Omental fat pad (tissue), 4 donors: ENCODE data around the gene ZIC4. TPM values are rescaled to one million over a fixed set of nuclear protein-coding genes. Genes with fewer than 3 reads are reported as not detected.

Experiments
- ATAC-seq: fragments of 150-250 bp; one replicate; pipeline ENCODE4 v1.9.1; 2016; ENCODE audit warnings: mild to moderate bottlenecking, moderate library complexity; ENCODE audit not compliant: low FRiP score
- DNase-seq: peaks from one replicate; pipeline ENCODE4 v3.0.0-alpha.2; 2019; ENCODE audit warnings: low spot score
- CTCF ChIP-seq, 3 donors: fragments of 450-650 bp; IDR thresholded peaks; one replicate each; pipeline ENCODE4 v1.5.1; 2016 to 2017; ENCODE audit warnings: antibody characterized with exemption in 3 of 3, mild to moderate bottlenecking in 3 of 3, moderate library complexity in 2 of 3
- total RNA-seq, 4 donors: library from RNA; depleted of rRNA; stranded (reverse); fragments of >200 nt; gene quantifications; one replicate each; pipeline ENCODE4 v1.1.0, GENCODE V29; 2016

Gene ZIC4
- total RNA-seq, 4 donors from 2014 or later = not detected

DNA sequence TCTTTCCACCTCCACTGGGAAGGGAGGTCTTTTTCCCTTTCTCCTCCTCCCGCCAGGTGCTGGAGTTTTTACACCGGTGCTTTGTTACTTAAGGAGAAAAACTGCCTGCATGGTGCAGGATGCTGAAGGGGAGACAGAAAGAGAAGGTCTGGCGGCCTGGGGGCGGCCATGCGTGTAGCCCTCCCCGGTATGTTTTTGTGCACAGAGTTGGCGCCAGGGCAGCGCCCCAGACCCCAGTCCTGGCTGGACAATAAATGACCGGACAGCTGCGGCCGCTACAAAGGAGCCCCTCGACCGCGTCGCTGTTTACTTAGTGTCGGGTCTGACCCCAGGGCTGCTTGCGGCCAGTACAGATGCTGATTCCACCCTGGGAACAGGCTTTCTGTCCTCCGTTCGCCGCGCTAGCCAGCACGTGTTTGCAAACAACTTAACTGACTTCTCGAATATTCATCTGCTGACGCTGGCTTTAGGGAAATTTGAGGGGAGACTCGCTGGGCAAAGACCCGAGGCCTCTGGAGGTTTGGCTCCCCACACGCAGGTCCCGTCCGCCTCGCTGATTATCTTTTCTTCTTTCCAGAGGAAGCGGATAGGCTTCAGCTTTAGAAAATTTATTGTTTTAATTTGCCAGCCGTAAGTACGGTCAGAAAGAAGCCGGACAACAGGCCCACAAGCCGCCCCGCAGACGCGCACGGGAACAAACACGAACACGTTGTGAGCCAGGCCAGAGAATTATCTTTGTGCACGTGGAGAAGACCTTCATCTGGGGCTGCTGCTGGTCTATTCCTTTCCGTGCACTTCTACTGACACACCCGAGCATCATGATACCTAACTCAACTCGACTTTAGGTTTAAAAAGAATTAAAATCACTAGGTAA lies 46.9 kb downstream of the ZIC4 start:
- ATAC-seq = no peak
- DNase-seq = no peak
- no peak for TF ChIP-seq CTCF (IDR thresholded peaks at IDR 0.05)

DNA sequence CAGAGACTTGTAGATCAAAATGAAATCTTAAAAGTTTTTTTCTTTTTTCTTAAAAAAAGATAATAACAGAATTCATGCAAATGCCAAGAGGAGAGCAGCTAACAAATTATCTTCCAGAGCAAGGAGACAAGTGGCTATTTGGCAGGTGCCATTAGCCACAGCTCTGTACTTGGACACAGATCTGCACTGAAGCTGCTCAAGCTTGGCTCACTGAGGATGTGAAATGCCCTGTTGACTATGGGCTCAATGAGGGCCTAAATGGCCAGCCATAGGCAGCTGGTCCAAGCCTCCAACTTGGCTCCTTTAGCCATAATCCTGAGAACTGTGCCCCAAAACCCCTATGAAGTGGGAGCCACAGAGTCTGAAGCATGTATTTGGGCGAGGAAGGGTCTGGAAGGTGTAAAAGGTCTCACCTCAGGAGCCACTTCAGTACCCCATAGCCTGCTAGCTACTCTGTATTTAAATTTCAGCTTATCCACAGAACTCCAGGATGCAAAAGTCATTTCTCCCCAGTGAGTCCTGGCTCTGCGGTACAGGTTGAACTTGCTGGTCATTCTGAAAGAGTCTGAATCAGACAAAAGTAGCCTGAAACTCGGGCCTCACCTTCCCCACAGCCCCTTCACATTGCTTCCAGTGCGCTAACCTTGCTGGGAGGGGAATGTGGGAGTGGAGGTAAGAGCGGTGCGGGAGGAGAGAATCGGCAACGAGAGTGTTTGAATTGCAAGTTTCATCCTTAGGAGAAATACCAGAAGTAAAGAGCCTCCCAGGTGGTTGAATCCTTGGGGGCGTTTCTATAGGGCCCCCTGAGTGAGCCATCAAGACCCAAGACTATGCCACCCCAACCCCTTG lies 48.0 kb downstream of the ZIC4 start:
- TF ChIP-seq CTCF (IDR thresholded peaks at IDR 0.05) = no peak
- DNase-seq = no peak
- no peak for ATAC-seq

GRCh38 chr3:147356909-147357900 lies 49.1 kb downstream of the ZIC4 start:
- TF ChIP-seq CTCF (IDR thresholded peaks at IDR 0.05) = no peak
- DNase-seq (no peak), ATAC-seq (no peak)

DNA sequence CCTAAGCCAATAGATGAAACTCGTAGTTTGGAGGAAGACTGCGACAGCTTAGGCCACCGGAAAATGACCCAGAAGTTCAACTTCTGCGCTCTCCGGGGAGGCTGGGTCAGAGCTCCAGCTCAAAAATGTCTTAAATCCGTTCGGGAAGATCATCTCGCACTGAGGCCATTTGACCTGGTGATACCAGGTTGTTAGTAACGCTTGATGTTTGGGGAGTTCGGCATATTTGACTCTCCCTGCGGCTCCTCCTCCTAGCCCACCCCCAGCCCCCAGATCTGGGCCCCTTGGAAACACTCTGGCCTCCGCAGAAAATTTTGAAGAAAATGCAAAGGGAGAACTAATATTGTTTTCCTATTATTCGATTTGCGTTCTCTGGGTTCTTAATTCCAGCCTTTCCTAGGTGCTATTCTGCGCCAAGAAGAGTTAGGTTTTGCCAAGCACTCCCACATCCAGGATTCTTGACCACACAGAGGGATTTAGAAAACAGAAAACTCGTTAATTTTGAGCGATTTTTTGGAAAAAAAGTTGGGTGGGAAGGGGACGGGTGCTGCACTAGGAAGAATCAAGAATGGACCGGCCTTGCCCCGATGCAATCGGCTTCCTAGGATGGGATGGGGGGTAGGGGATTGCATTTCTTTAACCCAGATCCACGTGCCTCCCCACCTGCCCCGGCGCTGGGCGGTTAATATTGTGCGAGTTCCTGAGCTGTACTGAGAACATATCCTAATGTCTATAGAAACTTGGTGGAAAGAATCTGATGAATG lies 50.0 kb downstream of the ZIC4 start:
- ATAC-seq = no peak
- no peak for DNase-seq
- no peak for TF ChIP-seq CTCF (IDR thresholded peaks at IDR 0.05)

- no peak for TF ChIP-seq CTCF (IDR thresholded peaks at IDR 0.05)
- ATAC-seq = no peak
Observed at GRCh38 chr3:147355753-147356090, 50.6 kb downstream of the ZIC4 start.

More at GRCh38 chr3:147355753-147356090, 50.6 kb downstream of the ZIC4 start:
- no peak for DNase-seq
